ENCODE measurements around the gene YIPF3.

DNA sequence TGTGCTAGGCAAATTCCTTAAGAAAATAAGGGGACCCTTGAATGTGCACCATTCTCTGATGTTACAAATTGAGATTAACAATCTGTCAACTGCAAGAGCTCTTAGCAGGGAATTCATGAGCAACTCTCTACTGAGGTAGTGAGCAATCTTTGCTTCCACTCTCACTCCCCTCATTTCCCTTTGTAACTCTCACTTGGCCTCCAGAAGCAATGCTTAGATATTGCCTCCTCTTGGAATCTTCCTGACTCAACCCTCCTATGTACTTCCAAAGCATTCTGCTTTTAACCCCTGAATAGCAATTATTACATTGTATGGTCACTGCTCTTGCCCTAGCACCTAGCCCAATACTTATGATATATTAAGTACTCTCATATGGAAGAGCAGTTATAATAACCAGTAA lies 42.6 kb upstream of the YIPF3 start:
- TF ChIP-seq ZNF396 (CRISPR knock-in tag; IDR thresholded peaks at IDR 0.05; ENCODE audit: borderline replicate concordance): no peak
- TF ChIP-seq TCF7 (CRISPR knock-in tag; IDR thresholded peaks at IDR 0.05; ENCODE audit: low read depth): no peak
- TF ChIP-seq, protein P1, sequence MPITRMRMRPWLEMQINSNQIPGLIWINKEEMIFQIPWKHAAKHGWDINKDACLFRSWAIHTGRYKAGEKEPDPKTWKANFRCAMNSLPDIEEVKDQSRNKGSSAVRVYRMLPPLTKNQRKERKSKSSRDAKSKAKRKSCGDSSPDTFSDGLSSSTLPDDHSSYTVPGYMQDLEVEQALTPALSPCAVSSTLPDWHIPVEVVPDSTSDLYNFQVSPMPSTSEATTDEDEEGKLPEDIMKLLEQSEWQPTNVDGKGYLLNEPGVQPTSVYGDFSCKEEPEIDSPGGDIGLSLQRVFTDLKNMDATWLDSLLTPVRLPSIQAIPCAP (CRISPR knock-in tag; IDR thresholded peaks at IDR 0.05): no peak
- TF ChIP-seq, protein P2, sequence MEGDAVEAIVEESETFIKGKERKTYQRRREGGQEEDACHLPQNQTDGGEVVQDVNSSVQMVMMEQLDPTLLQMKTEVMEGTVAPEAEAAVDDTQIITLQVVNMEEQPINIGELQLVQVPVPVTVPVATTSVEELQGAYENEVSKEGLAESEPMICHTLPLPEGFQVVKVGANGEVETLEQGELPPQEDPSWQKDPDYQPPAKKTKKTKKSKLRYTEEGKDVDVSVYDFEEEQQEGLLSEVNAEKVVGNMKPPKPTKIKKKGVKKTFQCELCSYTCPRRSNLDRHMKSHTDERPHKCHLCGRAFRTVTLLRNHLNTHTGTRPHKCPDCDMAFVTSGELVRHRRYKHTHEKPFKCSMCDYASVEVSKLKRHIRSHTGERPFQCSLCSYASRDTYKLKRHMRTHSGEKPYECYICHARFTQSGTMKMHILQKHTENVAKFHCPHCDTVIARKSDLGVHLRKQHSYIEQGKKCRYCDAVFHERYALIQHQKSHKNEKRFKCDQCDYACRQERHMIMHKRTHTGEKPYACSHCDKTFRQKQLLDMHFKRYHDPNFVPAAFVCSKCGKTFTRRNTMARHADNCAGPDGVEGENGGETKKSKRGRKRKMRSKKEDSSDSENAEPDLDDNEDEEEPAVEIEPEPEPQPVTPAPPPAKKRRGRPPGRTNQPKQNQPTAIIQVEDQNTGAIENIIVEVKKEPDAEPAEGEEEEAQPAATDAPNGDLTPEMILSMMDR (IDR thresholded peaks at IDR 0.05): no peak
- no peak for TF ChIP-seq KAT7 (CRISPR knock-in tag; IDR thresholded peaks at IDR 0.05; ENCODE audit: borderline replicate concordance)
- no peak for TF ChIP-seq FOXK1 (CRISPR knock-in tag; IDR thresholded peaks at IDR 0.05)
- TF ChIP-seq, protein P3, sequence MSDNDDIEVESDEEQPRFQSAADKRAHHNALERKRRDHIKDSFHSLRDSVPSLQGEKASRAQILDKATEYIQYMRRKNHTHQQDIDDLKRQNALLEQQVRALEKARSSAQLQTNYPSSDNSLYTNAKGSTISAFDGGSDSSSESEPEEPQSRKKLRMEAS (CRISPR knock-in tag; IDR thresholded peaks at IDR 0.05): no peak
- no peak for TF ChIP-seq ESRRA (CRISPR knock-in tag; IDR thresholded peaks at IDR 0.05; ENCODE audit: borderline replicate concordance)
- TF ChIP-seq JUN (CRISPR knock-in tag; IDR thresholded peaks at IDR 0.05): no peak
- TF ChIP-seq, protein P4, sequence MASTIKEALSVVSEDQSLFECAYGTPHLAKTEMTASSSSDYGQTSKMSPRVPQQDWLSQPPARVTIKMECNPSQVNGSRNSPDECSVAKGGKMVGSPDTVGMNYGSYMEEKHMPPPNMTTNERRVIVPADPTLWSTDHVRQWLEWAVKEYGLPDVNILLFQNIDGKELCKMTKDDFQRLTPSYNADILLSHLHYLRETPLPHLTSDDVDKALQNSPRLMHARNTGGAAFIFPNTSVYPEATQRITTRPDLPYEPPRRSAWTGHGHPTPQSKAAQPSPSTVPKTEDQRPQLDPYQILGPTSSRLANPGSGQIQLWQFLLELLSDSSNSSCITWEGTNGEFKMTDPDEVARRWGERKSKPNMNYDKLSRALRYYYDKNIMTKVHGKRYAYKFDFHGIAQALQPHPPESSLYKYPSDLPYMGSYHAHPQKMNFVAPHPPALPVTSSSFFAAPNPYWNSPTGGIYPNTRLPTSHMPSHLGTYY (CRISPR knock-in tag; IDR thresholded peaks at IDR 0.05): no peak
- no peak for TF ChIP-seq NFYB (CRISPR knock-in tag; conservative IDR thresholded peaks at IDR 0.05; ENCODE audit: low read depth)

Measured in WTC11 (cell line).